ENCODE measurements around the gene LCTL. TPM values are rescaled to one million over a fixed set of nuclear protein-coding genes. Genes with fewer than 3 reads are reported as not detected.

The LCTL gene
- total and polyA plus RNA-seq, 2 donors (not counting 1 experiment from before 2014, with no cell fraction given), result not detected

DNA sequence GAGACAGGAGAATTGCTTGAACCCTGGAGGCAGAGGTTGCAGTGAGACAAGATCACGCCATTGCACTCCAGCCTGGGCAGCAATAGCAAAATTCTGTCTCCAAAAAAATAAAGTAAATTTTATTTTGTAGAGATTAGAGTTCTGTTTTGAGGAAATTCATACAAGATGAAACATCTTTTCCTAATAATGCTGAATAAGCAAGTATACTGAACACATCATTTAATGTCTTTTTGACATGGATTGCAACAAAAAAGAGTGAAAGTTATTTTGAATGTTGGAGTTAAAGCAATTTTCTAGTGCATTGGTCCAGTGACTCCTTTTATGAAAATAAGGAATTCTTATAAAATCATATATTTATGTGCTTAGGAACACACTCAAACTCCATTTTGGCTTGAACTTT lies 20.5 kb downstream of the LCTL start:
- DNase-seq (no peak), ATAC-seq (ENCODE audit: low read depth) (no peak)
- ChIA-PET CTCF (no interaction called here), POLR2A (no interaction called here)
- intact Hi-C loops (cut with micrococcal nuclease), result no loop called here
- H3K9ac ChIP-seq (ENCODE audit: low read length), result no peak overlapping the region
- H2AFZ ChIP-seq (ENCODE audit: insufficient read depth, low read depth, low read length, poor library complexity, severe bottlenecking), result no peak overlapping the region
- no peaks in the 10 kb centered on the region for H3K27me3 ChIP-seq (replicated peaks in 1 of 4; ENCODE audit: control extremely low read depth in 1 of 4, control insufficient read depth in 3 of 4, insufficient read depth in 4 of 4, low read length in 3 of 4)
- no CpG with 5 or more reads among the region's 1 CpG for WGBS (ENCODE audit: insufficient coverage)
- Mint-ChIP-seq H3K27ac (no peak overlapping the region), H3K27me3 (no peaks in the 10 kb centered on the region), H3K4me1 (no peaks in the 10 kb centered on the region), H3K9me3 (ENCODE audit: insufficient read depth) (no peaks in the 10 kb centered on the region), H3K4me3 (no peak overlapping the region)
- no peaks in the 10 kb centered on the region for H3K4me1 ChIP-seq (ENCODE audit: control insufficient read depth in 2 of 2, insufficient read depth in 2 of 2, low read length in 2 of 2)
- H4K20me1 ChIP-seq (ENCODE audit: control insufficient read depth, insufficient read depth, low read length, poor library complexity, severe bottlenecking), result no peaks in the 10 kb centered on the region
- no peak overlapping the region for H3K4me2 ChIP-seq (replicated peaks; ENCODE audit: low read depth, low read length, poor library complexity, severe bottlenecking)
- H3K9me3 ChIP-seq (ENCODE audit: control extremely low read depth in 1 of 3, control insufficient read depth in 2 of 3, insufficient read depth in 1 of 3, low read length in 2 of 3), result no peaks in the 10 kb centered on the region
- H3K4me3 ChIP-seq (ENCODE audit: control extremely low read depth in 1 of 5, extremely low read depth in 1 of 5, insufficient read depth in 1 of 5, low read depth in 2 of 5, low read length in 4 of 5), result no peak overlapping the region
- H3K27ac ChIP-seq (ENCODE audit: low read length in 2 of 2), result no peak overlapping the region
- TF ChIP-seq, protein P1, sequence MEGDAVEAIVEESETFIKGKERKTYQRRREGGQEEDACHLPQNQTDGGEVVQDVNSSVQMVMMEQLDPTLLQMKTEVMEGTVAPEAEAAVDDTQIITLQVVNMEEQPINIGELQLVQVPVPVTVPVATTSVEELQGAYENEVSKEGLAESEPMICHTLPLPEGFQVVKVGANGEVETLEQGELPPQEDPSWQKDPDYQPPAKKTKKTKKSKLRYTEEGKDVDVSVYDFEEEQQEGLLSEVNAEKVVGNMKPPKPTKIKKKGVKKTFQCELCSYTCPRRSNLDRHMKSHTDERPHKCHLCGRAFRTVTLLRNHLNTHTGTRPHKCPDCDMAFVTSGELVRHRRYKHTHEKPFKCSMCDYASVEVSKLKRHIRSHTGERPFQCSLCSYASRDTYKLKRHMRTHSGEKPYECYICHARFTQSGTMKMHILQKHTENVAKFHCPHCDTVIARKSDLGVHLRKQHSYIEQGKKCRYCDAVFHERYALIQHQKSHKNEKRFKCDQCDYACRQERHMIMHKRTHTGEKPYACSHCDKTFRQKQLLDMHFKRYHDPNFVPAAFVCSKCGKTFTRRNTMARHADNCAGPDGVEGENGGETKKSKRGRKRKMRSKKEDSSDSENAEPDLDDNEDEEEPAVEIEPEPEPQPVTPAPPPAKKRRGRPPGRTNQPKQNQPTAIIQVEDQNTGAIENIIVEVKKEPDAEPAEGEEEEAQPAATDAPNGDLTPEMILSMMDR (IDR thresholded peaks at IDR 0.05), result no peak
- no peak for TF ChIP-seq EZH2 (IDR thresholded peaks at IDR 0.05; ENCODE audit: borderline replicate concordance, insufficient read depth, low read depth, low read length, poor library complexity, severe bottlenecking)
- H3K36me3 ChIP-seq (replicated peaks in 1 of 2; ENCODE audit: control extremely low read depth in 1 of 2, control insufficient read depth in 1 of 2, extremely low read depth in 1 of 2, insufficient read depth in 2 of 2, low read length in 1 of 2), result peaks cover 0 to 1% of the 10 kb centered on the region in 2 experiments
- no peaks in the 10 kb centered on the region for H3K79me2 ChIP-seq (ENCODE audit: control insufficient read depth, insufficient read depth, low read length)

DNA sequence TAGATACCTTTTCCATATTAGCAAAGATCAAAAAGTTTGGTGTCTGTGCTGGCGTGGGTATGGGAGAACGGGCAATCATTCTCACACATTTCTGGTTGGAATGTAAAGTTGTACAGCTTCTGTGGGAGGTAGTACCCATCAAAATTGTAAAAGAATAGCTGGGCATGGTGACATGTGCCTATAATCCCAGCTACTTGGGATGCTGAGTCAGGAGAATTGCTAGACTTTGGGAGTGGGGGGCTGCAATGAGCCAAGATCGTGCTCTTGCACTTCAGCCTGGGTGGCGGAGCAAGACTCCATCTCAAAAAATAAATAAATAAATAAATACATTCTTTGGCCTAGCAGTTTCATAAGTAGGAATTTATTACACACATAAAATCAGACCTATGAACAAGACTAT lies 22.9 kb downstream of the LCTL start:
- Histone ChIP-seq H3K4me2 (replicated peaks; ENCODE audit: low read depth, low read length, poor library complexity, severe bottlenecking) (no peak overlapping the region), H3K79me2 (ENCODE audit: control insufficient read depth, insufficient read depth, low read length) (no peaks in the 10 kb centered on the region), H3K9ac (ENCODE audit: low read length) (no peak overlapping the region), H3K4me1 (ENCODE audit: control insufficient read depth in 2 of 2, insufficient read depth in 2 of 2, low read length in 2 of 2) (no peaks in the 10 kb centered on the region), H3K4me3 (ENCODE audit: control extremely low read depth in 1 of 5, extremely low read depth in 1 of 5, insufficient read depth in 1 of 5, low read depth in 2 of 5, low read length in 4 of 5) (no peak overlapping the region), H3K36me3 (replicated peaks in 1 of 2; ENCODE audit: control extremely low read depth in 1 of 2, control insufficient read depth in 1 of 2, extremely low read depth in 1 of 2, insufficient read depth in 2 of 2, low read length in 1 of 2) (peaks cover 0 to 7% of the 10 kb centered on the region in 2 experiments), H2AFZ (ENCODE audit: insufficient read depth, low read depth, low read length, poor library complexity, severe bottlenecking) (no peak overlapping the region), H3K27me3 (replicated peaks in 1 of 4; ENCODE audit: control extremely low read depth in 1 of 4, control insufficient read depth in 3 of 4, insufficient read depth in 4 of 4, low read length in 3 of 4) (no peaks in the 10 kb centered on the region), H4K20me1 (ENCODE audit: control insufficient read depth, insufficient read depth, low read length, poor library complexity, severe bottlenecking) (no peaks in the 10 kb centered on the region), H3K9me3 (ENCODE audit: control extremely low read depth in 1 of 3, control insufficient read depth in 2 of 3, insufficient read depth in 1 of 3, low read length in 2 of 3) (no peaks in the 10 kb centered on the region), H3K27ac (ENCODE audit: low read length in 2 of 2) (no peak overlapping the region)
- intact Hi-C loops (cut with micrococcal nuclease), result no loop called here
- Mint-ChIP-seq H3K27ac (no peak overlapping the region), H3K4me1 (no peaks in the 10 kb centered on the region), H3K4me3 (no peak overlapping the region), H3K27me3 (no peaks in the 10 kb centered on the region), H3K9me3 (ENCODE audit: insufficient read depth) (no peaks in the 10 kb centered on the region)
- TF ChIP-seq, protein P1 (IDR thresholded peaks at IDR 0.05), result no peak
- TF ChIP-seq EZH2 (IDR thresholded peaks at IDR 0.05; ENCODE audit: borderline replicate concordance, insufficient read depth, low read depth, low read length, poor library complexity, severe bottlenecking), result no peak
- no peak for ATAC-seq (ENCODE audit: low read depth)
- ChIA-PET POLR2A (no interaction called here), CTCF (no interaction called here)
- 100% methylated on average over 2 of the region's 4 CpGs for WGBS (ENCODE audit: insufficient coverage)
- DNase-seq, result no peak

All from B cell (primary cell).